GM18508 (cell line): Measurements from ENCODE around the gene AFAP1.

Experiments used
- ATAC-seq: cut with Tn5 transposase; IDR thresholded peaks from one replicate; pipeline ENCODE4 v1.9.1; 2021; ENCODE audit warnings: moderate number of reproducible peaks; ENCODE audit not compliant: insufficient read depth, unreplicated experiment

Gene AFAP1

GRCh38 chr4:7732263-7732662 is 207.4 kb downstream of the AFAP1 start:
- no peak for ATAC-seq

GRCh38 chr4:7731437-7731836 is 208.2 kb downstream of the AFAP1 start:
- ATAC-seq = no peak

- ATAC-seq = no peak
These were observed 211.9 kb downstream of the AFAP1 start for GRCh38 chr4:7727749-7728148.

GRCh38 chr4:7726665-7727413 is 212.8 kb downstream of the AFAP1 start:
- ATAC-seq = no peak

- ATAC-seq = no peak
These were observed 213.7 kb downstream of the AFAP1 start for GRCh38 chr4:7725951-7726350.

- no peak for ATAC-seq
These were observed 216.0 kb downstream of the AFAP1 start for GRCh38 chr4:7723625-7724024.

- no peak for ATAC-seq
These were observed 216.8 kb downstream of the AFAP1 start for GRCh38 chr4:7722766-7723387.

- ATAC-seq = no peak
These were observed 217.6 kb downstream of the AFAP1 start for GRCh38 chr4:7721984-7722551.

GRCh38 chr4:7719354-7720174 is 220.1 kb downstream of the AFAP1 start:
- ATAC-seq = no peak

- no peak for ATAC-seq
These were observed 221.6 kb downstream of the AFAP1 start for GRCh38 chr4:7717946-7718490.

- no peak for ATAC-seq
These were observed 222.5 kb downstream of the AFAP1 start for GRCh38 chr4:7717161-7717560.

GRCh38 chr4:7716010-7716721 is 223.5 kb downstream of the AFAP1 start:
- no peak for ATAC-seq

- ATAC-seq = no peak
These were observed 224.2 kb downstream of the AFAP1 start for GRCh38 chr4:7715271-7716009.

GRCh38 chr4:7714738-7715137 is 224.9 kb downstream of the AFAP1 start:
- no peak for ATAC-seq

GRCh38 chr4:7714176-7714575 is 225.5 kb downstream of the AFAP1 start:
- ATAC-seq = no peak

- ATAC-seq = no peak
These were observed 225.9 kb downstream of the AFAP1 start for GRCh38 chr4:7713757-7714156.

GRCh38 chr4:7712021-7712671 is 227.5 kb downstream of the AFAP1 start:
- ATAC-seq = no peak

- no peak for ATAC-seq
These were observed 228.2 kb downstream of the AFAP1 start for GRCh38 chr4:7711307-7711963.
